Colon (tissue), 2 donors: ENCODE results near the gene DRAP1.

ENCODE experiments used
- FAIRE-seq: peaks from 2 replicates; lab custom pipeline; 2012; peaks lifted over from hg19 to GRCh38; lab: Jason Lieb, UNC
- donor health status: control.
- donor health status: control.

The DRAP1 gene

DNA sequence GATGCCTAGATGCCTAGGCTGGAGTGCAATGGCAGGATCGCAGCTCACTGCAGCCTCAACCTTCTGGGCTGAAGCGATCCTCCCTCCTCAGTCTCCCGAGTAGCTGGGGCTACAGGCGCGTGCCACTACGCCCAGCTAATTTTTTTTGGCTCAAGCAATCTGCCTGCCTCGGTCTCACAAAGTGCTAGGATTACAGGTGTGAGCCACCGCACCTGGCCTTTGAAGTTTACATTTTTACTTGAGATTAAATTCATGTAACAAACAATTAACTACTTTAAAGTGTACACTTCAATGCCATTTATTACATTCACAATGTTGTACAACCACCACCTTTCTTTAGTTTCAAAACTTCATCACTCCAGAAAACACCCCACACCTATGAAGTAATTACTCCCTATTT is 15.5 kb upstream of the DRAP1 start:
- no peak for FAIRE-seq

DNA sequence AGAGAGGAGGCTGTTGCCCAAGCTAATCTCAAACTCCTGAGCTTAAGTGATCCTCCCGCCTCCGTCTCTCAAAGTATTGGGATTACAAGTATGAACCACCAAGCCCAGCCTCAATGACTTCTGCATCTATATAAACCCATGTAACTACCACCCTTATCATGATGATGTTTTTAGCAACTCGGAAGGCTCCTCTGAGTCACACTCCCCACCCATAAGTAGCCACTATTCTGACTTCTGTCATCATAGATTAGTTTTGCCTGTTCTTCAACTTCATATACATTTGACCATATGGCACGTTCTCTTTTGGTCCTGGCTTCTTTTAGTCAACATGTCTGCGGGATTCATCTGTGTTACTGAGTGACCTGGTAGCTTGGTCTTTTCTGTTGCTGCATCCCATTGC is 12.6 kb upstream of the DRAP1 start:
- no peak for FAIRE-seq

DNA sequence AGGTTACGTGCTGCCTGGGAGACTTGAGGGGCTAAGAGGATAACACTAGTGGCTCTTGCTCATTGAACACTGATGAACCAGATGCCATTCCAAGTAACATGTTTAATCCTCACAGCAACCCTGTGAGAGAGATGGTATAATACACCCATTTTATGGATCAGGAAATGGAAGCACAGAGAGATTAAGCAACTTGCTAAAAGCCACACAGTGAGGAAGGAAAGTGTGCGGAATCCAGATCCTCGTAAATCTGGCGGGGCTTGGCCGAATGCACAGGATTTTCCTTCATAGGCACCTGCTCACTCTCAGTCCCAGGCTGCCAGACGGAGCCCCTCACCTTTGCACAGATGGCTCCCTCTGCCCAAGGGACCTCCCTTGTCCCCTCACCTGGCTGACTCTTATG is 11.3 kb upstream of the DRAP1 start:
- no peak for FAIRE-seq

DNA sequence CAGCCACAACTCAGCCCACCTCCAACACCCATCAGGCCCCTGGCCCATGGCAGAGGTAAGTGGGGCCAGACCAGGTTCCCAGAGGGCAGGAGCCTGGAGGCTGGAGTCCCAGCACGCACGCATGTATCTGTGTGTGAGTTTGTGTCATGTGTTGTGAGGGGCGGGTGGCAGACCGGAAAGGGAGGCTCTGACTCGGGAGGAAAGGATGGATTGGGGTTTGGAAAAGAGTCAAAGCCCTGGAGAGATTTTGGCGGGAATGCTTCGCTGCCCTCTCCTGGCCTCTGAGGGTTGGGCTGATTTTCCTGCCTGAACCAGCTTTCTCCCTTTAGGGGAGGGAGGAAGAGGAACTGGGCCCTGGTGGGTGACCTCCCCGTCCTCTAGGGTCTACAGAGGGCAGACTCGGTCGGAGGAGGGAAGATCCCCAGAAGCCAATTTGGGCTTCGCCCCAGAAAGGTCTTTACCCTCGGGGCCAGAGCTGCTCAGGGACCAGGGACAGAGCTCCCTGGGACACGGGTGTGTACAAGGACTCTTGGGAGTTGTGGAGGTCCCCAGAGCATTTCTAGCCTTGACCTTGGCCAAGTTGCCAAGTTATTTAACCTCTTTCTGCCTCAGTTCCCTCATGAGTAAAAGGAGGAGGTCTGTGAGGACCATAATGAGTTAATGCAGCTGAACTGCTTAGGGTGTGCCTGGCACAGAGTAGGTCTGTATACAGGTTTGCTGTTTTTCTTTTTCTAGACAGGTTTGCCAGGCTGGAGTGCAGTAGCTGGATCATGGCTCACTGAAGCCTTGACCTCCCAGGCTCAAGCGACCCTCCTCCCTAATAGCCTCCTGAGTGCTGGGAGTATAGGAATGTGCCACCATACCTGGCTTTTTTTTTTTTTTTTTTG is 7.3 kb upstream of the DRAP1 start:
- no peak for FAIRE-seq

DNA sequence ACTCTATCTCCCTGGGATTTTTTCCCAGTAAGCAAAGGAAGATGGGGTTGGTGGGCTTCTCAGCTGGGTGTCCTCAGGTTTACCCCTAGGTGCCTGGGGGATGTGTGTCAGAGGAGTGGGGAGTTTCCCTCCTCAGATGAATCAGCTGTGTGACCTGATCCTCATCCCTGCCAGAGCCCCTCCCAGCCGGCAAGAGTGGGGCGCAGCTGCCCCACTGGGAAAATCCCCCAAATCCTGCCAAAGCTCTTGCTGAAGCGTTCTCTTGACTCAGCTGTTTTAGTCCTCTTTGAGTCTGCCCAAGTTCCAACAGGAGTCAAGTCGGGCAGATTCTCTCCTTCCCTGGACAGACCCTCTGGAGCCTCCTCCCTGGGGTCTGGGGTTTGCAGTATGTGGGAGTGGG is 6.4 kb upstream of the DRAP1 start:
- FAIRE-seq = no peak

DNA sequence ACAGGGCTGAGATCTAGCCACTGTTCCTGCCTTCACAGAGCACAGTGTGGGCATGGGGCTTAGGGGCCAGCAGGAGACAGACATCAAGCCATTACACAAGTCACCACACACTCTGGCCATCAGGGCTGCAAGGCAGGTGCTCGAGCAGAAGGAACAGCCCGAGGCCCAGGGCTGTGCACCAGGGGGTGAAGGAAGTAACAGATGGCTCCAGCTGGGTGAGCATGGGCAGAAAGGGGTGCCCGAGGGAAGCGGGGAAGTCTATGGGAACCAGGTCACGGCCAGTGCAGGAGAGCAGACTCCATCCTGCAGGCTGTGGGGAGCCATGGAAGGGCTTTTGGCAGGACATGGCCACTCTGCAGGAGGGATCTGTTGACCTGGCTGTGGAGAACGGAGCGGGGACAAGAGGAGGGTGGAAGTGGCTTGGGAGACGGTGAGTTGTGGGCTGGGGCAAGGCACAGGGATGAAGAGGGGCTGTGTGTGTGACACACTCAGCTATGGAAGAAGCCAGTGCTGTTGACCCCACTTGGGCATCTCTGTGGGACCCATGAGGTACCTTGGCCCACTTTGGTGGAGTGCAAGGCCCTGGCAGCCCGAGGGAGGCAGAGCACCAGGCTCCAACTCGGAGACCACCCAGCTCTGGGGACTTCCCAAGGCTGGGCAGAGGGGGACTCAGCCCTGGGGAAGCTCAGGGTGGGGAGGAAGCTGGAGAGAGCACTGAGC is 4.0 kb upstream of the DRAP1 start:
- no peak for FAIRE-seq

DNA sequence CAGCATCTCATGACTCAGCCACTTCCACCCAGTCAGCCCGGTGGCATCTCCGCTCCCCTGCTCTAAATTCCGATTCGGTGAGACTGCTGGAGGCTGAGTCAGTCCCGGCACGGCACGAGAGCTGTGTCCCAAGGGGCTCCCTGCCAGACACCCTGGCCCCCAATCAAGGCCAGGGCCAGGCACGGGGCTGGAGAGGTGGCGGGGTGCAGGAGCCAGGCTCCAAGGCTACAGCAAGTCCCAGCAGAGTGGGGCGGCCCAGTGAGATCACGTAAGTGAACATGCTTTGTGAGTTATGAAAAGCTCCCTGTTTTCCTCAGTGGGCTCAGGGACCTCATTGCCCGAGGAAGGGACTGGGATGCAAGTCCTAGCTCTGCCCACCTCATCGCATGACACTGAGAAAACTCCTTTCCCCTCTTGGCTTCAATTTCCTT is 3.4 kb upstream of the DRAP1 start:
- FAIRE-seq = no peak

DNA sequence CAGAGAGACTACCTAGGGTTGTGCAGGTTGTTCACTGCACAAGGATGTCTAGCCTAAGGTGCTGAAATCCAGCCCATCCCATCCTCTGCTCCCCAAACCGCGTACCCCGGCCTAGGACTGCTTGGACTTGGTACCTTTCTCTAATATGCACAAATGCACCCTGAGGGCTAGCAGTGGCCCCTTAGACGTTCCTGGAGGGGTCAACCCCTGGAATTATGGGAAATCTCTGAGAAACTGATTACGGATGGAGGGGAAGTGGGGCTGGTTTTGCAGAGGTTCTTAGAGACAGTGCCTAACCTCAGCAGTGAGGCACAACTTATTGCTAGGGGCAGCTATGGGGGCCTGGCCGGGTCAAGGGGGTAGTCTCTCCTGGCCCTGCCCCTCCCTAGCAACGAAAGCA is 2.8 kb upstream of the DRAP1 start:
- FAIRE-seq = no peak

DNA sequence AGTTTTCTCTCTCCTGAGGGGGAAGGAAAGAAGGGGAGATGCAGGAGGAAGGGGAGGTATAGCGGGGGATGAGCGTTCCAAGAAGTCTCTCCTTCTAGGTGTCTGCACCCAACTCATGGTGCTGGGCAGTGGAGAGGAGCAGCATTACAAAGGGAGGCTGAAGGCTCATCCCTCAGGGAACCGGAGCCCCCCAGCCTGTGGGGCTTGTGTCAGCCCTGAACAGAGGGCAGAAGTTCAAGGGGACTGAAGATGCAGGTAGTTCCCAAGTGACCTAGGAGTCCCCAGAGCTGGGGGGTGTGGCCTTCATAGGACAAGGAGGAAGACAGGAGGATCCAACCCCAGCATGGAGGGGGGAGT is 2.2 kb upstream of the DRAP1 start:
- FAIRE-seq = no peak

DNA sequence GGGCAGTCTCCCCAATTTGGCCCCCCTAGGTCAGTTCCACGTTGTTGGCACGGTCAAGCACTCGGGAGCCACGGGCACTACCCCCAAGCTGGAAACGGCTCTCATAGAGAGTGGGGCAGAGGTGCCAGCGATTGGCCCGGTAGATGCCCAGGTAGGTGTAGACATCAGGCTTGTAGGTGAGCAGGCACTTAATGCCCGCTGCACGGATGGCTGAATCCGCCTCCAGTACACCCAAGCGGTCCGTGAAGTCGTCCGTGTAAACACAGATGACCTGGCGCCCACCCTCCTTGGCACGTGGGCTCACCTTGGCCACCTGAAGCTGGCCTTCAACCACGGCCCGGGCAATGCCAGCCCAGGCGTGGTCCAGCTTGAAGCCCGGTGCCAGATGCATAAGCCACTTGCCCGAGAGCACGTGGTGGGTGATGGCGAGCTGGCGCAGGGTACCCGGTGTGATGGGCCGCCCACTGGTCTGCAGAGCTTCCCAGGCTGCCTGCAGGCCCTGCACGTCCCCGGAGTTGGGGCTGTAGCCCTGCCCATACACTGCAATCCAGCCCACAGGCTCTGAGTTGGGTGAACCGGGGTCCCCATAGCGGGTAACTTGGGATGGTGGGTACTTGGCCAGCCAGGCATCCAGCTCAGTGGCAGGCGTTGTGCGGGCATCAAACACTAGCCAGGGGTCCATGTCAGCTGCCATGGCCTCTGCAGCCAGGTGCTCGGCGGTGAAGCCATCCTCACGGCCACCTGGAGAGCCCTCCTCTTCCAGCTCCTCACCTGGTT is 1.6 kb upstream of the DRAP1 start:
- no peak for FAIRE-seq

DNA sequence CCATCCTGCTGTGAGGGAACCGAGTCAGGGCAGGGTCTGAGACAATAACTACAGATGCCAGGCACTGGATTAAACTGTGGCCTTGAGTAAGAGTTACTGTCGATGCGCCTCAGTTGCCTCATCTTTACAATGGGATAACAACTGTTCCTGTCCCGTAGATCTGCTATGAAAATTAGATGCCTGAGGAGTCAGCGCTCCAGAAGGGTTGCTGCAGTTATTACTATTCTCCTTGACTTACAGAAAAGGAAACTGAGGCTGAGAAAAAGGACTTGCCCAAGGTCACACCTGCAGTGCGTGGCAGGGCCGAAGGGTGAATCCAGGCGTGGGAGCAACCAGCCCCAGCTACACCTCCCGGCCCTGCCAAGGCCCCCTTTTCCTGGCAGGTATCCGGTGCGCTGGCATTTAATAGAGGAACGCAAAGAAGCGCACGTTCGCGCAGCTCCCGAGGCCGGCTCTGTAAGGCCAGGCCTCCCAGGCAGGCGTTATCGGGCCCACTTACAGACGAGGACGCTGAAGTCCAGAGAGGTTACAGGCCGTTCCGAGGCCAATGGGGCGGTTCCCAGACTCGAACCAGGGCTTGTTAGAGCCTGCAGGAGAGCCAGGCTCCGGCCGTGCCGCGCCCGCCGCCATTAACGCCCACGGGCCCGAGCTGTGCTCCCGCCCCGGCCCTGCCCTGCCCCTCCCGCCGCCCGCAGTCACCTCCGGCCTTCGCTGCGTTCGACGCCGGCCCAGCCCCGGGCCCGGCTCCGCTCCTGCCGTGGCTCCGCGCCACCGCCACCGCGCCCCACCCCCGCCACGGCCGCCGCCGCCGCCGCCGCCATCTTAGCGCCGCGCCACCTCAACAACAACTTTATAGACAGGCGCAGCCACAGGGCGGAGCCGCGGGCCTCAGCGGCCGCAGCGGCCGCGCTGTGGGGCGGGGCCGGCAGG is 750 bp upstream of the DRAP1 start, which contains the start of gene C11orf68:
C11orf68 (minus strand) TSS at position 852 of the 930 bp plus-strand sequence; CDS start at position 821, 31 bp downstream.
- FAIRE-seq = no peak

DNA sequence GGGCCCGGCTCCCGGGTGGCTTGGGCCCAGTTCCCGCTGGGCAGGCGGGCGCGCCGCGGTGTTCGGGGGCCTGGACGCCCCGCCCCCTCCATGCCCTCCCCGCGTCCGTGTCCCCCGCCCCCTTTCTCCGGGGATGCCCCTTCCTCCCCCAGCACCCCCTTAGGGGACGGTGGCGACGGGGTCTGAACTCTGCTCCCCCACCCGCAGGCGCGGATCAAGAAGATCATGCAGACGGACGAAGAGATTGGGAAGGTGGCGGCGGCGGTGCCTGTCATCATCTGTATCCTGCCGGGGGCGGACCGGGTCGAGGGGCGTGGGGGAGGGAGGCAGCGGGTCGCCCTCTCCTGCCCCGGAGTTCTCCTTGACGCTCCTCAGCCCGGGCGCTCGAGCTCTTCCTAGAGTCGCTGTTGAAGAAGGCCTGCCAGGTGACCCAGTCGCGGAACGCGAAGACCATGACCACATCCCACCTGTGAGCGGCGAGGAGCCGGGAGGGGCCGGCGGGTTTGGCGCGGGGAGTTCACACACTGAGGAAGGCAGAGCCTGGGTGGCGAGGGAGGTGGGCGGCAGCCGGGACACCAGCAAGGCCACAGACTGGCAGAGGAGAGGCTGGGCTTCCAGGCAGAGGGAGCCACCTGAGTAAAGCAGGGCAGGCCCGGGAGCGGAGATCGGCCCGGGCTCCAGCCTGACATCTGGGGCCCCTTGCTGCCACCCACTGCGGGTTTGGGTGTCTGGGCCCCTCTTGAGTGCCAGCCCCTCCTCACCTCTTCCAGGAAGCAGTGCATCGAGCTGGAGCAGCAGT is 546 bp downstream of the DRAP1 start:
- FAIRE-seq = no peak

DNA sequence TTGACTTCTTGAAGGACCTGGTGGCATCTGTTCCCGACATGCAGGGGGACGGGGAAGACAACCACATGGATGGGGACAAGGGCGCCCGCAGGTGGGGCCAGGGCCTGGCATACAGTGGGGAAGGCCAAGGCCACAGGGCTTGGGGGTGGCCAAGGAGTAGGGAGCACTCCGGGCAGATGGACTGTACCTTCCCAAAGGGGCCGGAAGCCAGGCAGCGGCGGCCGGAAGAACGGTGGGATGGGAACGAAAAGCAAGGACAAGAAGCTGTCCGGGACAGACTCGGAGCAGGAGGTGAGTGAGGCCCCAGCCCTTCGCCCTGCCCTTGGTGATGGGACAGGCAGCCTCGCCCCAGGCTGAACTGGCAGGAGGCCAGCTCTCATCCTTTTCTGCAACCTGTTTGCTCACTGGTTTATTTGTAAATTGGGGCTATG is 1.2 kb downstream of the DRAP1 start:
- FAIRE-seq = no peak

DNA sequence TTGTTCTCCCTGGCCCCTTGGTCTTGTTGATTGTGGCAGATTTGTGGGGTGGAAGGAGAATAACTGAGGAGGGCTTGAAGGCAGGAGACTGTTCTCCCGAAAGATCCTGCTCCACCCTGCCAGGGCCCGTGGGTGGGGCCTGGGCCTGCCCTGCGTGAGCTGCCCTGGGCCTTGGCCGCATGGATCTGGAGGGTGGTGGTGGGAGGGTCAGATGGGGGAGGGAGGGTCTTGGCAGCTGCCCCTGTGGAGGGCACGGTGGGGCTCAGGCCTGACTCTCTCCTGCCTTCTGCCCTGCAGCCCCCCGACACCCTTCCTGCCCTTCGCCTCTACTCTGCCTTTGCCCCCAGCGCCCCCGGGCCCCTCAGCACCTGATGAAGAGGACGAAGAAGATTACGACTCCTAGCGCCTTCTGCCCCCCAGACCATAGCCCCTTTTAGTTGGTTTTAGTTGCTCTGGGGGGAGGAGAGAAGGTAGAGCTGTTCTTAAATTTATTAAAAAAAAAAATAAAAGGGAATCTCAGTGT is 1.9 kb downstream of the DRAP1 start:
- no peak for FAIRE-seq

DNA sequence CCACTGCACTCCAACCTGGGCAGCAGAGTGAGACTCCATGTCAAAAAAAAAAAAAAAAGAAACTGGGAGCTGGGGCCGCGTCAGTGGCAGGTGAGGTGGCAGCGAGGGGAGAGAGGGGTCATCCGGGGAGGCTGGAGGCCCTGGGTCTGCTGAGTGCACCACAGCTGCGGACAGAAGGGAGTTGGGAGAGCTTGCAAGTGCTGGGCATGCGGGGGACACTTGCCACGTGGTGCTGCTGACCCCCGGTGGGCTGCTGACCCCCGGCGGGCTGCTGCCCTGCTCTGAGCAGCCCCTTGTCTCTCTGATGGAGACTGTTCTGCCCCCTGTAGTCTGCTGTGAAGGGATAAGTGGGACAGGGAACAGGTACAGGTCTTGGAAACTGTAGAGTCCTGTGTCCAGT is 2.6 kb downstream of the DRAP1 start:
- no peak for FAIRE-seq

DNA sequence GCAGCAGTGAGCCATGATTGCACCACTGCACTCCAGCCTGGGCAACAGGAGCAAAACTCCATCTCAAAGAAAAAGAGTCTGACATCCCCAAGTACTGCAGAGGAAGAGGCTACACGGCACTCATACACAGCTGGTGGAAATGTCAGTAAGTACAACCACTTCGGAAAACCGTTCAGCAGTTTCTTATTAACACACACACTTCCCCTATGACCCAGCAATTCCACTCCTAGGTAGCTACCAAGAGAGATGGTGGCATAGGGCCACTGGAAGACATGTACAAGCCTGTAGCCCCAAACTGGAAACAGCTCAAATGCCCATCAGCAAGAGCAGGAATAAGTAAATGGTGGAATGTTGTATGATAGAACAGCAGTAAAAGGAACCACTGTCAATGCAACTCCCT is 3.3 kb downstream of the DRAP1 start:
- FAIRE-seq = no peak

DNA sequence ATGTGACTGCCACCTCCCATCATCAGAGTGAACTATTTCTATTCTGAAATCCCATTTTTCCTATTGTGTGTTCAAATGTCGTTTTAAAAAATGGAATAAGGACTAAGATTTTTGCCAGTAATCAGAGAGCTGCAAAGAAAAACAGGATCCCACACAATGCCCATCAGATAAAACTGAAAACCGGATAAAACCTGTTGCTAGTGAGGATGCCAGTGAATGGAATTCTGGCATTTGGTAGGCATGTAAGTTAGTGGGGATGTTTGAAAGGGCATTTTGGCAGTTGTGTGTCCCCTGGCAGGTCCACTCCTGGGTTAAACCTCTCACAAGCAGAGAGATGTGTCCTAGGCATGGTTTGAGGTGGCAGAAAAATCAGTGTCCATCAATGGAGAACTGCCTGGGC is 6.2 kb downstream of the DRAP1 start:
- no peak for FAIRE-seq

DNA sequence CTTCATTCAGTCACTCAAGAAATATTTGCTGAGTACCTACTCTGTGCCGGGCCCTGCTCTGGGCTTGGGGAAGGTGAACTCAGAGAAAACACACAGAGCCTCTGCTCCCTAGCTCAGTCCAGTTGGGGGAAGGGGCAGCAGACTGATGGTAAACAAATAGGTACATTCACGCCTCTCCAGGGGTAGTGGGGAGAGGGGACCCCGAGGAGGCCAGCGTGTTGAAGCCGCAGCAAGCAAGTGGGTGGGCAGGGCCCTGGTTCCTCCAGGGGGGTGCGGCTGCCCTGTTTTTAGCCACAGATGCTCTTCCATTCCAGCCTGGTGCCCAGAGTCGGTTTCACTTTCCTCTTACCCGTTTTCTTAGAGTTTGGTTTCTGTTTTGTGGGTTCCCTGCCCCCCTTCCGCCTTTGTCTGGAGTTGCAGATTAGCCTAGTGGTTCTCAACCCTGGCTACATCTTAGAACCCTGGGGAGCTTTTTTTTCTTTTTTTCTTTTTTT is 8.7 kb downstream of the DRAP1 start:
- no peak for FAIRE-seq

DNA sequence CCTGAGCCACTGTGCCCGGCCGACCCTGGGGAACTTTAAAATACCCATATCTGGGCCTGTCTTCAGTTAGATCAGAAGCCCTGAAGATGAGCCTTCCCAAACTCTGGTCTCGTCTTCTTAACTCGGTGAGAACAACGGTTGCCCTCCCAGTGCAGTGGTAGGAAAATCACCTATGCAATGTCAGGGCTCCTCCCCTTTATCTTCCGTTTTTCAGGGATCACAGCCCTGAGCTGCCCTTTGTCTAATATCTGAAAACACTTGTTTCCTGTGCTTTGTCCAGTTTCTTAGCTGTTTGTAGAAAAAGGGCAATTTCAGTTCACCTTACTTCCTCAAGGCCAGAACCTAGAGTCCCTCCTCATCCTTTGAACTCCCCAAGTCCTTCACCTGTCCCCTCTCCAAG is 9.4 kb downstream of the DRAP1 start:
- no peak for FAIRE-seq
